Thoracic aorta endothelial cell (primary cell): ENCODE data around the gene PCTP. TPM values are rescaled to one million over a fixed set of nuclear protein-coding genes. Genes with fewer than 3 reads are reported as not detected.

Experiments used
- total RNA-seq: library from RNA; depleted of rRNA; stranded (reverse); fragments of >200 nt; gene quantifications from 2 replicates; pipeline ENCODE4 v1.2.3, GENCODE V29; 2012

Gene PCTP
- 25.3 and 25.8 TPM in 2 replicates for total RNA-seq

GRCh38 chr17:55750750-55751657 is at the start of gene PCTP:
Gene PCTP (plus strand): TSS chr17:55751051. CDS start chr17:55751104, 53 bp downstream.

GRCh38 chr17:55722742-55723487 is 27.9 kb upstream of the PCTP start, which contains the start of gene TMEM100:
Gene TMEM100 (minus strand): TSS chr17:55722864. CDS start chr17:55721070, 1,794 bp downstream.

Other genes with a start within 250 kb of the PCTP start
- gene SMIM36, start 239.6 kb upstream of the PCTP start, total RNA-seq, result not detected in 2 replicates
- 0.80 TPM in 1 of 2 replicates, not detected in the other for gene TMEM100, start 28.2 kb upstream of the PCTP start, total RNA-seq